ENCODE measurements around the gene TTC7B.

Gene TTC7B

DNA sequence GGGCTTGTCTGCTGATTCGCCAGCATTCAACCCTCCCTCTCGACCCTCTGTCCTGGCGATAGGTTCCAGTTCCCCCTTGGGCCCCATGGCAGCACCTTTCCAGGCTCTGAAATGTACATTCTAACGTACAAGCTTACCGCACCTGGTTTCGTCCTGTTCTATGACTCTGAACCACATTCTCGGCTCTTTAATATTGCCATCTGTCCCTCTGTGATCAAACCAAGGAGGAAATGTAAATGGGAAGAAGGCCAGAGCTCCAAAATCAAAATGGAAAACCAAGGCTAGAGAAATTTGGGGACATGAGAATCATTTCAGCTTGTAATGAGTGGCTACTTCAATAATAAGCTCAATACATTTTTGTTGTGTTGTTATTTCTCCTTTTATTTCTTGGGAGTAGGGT, 117.2 kb downstream of the TTC7B start:
- peak; percentile 49 to 62 for DNase-seq

DNA sequence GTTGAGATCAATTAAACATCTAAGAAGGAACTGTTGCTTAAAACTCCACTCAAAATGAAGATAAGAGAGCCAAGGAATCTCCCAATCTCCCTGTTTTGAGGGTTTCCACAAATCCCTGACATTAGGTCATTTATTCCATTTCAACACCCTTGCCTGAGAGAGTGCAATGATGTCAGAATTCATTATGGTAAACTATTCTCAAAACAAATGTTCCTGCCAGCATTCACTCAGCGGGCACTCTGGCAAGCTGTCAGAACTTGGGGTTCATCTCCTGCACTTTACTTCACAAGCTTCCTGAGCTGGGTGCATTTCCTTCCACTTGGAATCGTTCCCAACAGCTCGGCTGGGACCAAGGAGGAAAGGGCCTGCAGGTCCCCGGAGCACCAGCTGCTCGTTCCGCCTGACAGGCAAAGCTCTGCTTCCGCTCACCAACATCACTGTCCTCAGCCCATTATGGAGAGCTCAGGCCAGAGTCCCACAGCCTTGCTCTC, 117.8 kb downstream of the TTC7B start:
- DNase-seq: peak; percentile 99 to 100

DNA sequence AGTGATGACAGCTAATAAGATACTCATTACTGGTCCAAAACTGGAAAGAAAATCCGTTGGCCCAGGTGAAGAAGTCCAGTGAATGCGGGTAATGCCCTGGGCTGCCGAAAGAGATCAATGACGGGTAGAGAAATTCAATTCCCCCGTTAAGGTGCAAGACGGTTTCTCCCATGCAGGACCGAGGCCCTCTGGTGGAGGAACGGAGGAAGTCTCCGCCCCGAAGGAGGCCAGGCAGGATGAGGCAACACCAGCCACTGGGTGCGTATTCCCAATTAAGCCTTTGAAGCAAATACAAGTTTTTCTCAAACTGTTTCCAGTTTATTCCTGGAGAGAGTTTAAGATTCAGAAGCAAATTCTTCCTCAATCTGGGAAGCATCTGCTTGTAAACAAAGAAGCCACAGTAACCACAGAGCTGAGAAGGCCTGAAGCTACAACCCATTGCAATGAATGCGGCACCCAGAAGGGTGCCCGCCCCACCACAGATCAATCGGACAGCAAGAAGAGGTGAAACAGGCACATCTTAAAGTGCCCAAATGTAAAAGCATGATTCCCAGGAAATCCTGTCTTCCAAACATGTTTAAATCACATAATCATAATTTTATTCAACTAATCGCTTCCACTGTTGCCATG, 118.5 kb downstream of the TTC7B start:
- DNase-seq: peak; percentile 90 to 94

DNA sequence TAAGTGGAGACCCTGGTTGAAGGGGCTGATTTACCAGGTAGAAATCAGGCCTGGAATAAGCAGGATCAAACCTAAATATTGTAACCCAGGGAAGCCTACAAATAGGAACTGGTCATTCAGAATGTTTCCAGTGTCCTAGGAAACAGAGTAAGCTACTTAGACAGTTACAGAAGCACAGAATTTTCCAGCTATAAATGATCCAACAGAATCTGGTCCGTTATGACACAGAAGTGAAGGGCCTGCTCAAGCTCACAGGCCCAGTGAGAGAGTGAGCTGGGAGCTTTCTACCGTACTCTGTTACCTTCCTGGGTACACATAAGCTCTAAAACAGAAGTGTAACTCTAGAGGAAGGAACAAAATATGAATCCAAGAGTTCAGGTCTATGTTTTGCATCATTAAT, 119.1 kb downstream of the TTC7B start:
- DNase-seq: peak in 1 of 2 experiments; percentile 38

DNA sequence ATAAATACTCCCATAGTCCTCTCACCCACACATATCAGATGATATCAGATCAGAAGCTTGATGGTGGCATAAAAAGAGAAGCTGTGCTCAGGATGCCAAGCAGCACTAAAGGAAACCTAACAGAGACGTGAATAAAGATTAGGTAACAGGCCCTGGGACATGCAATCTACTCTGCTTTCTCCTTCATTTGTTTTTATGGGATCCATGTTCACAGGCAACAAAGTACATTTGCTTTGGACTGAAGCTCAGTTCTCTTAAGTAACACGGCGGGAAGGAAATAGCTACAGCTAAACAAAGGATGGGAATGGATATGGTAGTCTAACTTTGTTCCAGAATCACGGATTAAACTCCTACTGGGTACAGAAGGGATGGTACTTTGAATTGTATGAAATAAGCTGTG, 119.5 kb downstream of the TTC7B start:
- DNase-seq: no peak

DNA sequence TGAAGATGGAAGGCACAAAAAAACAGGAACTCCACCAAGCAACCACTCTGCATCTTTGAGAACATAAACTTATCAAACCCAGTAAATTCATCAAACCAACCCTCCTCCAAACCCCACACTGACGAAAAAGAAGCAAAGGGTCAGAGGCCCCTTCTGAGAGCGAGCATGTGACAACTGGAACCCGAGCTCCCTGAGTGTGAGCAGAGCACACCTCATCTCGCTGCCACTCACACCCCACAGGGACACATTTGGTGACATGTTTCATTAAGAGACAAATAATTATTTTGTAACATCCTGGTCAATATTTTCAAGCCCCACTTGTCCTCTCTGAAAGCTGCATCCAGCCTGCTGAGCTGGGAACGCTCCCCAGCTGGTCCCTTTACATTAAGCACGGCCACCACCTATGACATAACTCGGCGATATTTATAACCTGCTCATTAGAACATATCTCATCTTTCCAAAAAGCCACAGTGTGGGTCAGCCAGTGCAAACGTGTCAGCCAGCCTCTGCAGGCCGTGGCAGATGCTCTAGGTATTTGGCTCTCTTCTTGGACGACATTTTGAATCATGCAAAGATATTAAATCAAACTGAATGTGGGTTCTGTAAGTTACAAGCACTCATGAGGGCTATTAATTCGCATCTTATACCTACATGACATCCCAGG, 120.1 kb downstream of the TTC7B start:
- DNase-seq: peak; percentile 35 to 67

DNA sequence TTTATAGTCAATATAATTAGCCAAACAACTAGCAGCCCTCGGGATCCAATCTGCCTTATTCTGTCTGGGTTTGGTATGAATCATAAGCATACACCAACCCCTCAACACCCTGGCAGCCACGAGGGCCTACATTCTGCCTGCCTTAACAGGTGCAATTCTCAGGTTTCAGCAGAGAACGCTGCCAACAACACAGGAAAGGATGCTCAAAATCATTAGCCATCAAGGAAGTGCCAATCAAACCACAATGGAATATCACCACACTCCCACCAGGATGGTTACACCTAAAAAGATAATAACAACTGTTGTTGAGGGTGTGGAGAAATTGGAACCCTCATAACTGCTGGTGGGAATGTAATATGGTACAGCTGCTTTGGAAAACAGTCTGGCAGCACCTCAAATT, 122.8 kb downstream of the TTC7B start:
- DNase-seq: peak; percentile 61 to 94

DNA sequence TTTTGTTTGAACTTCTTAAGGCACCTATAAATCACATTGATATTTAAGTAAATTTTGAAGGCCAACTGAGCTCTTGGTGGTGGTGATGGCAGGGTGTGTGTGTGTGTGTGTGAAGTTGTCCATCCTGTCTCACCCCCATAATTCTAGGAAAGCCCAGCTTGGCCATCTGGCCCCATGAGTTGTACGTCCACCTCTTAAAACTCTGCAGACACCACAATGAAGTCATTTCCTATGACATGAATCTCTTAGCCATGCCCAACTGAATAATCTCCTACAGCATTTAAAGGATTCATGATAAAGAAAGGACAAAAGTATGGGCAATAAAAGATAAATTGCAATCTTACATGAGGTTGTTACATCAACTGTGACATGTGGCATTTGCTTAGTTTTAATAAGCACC, 123.4 kb downstream of the TTC7B start:
- DNase-seq: no peak

DNA sequence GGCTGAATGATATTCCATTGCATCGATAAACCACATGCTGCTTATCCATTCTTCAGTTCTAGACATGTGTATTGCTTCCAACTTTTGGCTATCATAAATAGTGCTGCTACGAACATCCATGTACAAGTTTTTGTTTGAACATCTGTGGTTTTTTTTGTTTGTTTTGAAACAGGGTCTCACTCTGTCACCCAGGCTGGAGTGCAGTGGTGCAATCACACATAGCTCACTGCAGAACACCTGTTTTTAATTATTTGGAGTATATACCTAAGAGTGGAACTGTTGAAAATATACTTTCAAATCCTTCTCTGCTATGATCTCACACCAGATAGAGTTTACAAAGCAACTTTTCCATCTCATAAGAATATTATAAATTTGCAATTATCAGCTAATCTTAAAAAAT, 124.2 kb downstream of the TTC7B start:
- no peak for DNase-seq

DNA sequence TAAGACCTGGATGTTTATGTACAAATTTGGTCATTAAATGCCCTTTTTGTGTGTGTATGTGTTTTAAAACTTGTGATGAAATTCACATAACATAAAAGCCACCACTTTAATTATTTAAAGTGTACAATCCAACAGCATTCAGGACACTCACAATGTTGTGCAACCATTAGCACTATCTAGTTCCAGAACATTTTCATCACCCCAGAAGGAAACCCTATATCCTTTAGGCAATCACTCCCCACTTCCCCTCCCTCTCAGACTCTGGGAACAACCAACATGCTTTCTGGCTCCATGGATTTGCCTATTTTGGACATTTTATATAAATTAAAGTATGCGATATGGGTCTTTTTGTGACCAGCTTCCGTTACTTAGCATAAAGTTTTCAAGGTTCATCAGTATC, 124.6 kb downstream of the TTC7B start:
- no peak for DNase-seq

DNA sequence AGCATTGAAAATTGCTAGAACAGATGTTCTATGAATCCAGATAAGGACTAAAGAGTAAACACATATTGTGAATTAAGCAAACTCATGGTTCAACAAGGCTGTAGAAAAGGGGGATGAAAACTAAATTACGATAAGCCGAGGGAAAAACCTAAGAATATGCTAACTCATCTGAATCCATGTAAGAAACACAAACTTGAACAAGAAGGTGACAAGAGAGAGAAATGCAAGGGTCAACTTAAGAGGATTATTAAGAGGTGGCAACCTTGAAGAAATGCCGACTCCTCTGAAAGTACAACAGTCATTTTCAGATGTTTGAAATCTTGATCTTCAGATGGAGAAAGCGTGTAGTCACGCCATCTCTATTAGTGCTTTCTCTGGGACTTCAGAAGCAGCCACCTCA, 128.6 kb downstream of the TTC7B start:
- no peak for DNase-seq

DNA sequence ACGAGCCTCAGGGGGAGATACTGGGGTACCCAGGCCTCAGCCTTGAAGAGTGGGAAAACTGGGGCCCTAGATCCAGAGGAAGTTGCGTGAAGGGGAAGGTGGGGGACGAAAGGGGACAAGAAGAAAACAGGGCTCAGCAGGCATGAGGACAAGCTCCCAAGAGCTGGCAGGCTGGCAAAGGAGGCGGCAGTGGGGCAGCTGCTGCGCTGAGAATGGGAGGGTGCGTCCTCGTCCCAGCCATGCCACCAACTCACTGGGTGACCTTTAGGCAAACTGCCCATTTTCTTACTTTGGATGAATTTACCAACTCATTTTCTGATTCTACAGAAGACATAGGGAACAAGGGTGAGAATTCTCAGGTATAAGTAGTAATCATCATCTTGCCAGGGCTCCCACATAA, 133.6 kb downstream of the TTC7B start:
- no peak for DNase-seq

DNA sequence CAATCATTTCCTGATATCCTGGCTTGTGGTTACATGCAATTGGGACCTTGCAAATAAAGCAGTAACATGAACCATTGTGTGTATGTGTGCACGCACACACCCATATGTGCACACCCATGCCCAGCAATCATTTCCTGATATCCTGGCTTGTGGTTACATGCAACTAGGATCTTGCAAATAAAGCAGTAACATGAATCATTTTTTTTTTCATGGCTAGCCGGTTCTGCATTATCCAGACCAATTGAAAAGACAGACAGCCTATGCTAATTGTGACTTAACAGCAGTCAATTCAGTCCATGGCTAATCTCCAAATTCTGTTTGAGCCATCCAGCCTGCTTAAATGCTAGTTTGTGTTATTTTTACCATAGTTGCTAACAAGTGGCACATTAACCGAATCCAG, 134.3 kb downstream of the TTC7B start:
- DNase-seq: peak in 1 of 2 experiments; percentile 66

DNA sequence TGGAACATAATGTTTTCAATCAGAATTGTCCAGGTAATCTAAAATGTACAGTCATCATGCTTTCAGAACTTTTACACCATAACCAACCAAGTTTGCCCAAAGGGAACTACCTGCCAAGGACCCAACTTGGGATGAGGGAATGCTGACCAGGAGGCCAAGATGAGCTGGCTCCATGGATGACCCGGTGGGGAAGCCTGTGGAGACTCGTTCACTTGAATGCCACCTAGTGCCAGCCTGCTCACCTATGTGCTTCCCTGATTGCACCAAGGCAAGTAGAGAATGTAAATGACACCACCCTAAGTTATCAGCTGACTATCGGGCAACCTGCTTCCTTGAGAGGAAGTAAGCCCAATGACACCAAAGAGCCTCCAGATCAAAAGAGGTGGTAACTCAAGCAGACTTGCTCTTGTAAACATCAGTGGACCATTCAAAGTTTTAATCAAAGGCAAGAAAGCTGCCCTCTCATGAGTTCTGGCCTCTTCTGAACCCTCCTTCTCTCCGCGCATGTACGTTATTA, 137.3 kb downstream of the TTC7B start:
- no peak for DNase-seq

DNA sequence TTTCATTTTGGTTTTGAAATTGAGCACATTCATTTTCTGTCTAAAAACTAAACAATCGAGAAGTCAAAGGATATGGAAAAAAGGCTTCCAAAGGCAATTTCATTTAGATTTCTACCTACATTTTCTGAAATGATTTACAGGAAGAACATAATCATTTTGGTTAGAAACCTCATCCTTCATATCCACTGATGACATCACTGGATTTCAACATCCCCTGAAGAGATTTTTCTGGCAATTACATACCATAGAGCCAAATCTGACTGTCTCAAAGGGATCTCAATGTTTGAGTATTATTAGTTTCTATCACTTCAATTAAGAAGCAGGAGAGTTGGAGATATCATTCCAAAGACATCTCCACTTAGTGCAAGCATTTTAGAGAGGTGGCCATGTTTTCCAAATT, 137.8 kb downstream of the TTC7B start:
- no peak for DNase-seq

DNA sequence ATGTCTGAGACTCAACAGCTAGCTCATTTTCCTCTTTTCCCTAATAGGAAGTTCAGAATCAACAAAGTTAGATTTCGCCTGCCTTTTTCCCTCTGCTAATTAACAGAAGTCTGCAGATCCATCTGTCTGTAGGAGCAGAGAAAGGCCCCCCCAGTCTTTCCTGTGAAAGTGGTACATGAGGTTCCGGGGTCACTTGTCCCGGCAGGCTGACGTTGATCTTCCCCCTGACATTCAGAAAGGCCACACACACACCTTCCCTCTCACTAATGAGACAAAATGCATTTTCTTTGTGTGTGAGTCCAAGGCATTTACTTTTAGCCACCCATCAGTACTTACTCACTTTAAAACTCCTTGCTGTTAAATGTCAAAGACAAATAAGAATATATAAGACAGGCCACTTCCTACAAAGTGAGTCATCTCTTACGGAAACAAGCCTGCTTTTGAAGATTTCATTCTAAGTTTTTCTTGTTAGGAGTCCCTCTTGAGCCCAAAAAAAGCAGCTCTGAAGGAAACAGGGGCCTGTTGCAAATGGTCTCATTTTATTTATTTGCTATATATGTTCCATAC, 138.7 kb downstream of the TTC7B start:
- DNase-seq: no peak

DNA sequence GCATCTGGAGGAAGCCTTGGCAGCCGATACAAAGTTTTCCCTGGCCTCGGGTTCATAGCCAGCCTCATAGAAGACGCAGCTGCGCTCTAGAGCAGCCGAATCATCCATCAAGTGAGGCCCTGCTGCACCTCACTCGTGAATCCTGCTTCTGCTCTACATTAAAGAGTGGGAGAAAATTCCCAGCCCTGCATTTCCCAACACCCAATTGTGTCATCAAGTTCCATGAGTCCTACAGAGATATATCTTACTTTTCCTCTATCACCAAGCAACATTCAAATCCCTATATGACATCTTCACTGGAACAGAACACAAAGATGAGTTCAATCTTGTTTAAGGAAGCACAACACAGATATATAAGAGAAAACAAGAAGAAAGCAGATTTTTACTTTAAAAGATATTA, 139.3 kb downstream of the TTC7B start:
- no peak for DNase-seq

DNA sequence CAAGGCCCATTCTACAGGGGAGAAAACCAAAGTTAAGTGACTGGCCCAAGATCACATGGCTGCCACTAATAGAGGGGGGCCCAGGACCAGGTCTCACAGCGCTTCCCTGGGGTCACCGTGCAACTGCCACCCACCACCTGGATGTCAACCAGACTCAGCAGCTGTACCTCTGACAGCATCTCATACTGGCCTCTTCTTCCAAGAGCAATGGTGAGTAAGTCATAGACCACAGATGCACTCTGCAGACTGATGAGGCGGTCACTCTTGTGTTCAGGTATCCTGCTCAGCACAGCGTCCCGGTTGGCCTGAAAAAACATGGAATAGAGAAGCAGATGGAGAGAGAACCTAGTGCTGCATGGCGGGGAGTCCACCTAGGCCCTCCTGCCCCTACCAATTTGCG, 139.9 kb downstream of the TTC7B start:
- no peak for DNase-seq

DNA sequence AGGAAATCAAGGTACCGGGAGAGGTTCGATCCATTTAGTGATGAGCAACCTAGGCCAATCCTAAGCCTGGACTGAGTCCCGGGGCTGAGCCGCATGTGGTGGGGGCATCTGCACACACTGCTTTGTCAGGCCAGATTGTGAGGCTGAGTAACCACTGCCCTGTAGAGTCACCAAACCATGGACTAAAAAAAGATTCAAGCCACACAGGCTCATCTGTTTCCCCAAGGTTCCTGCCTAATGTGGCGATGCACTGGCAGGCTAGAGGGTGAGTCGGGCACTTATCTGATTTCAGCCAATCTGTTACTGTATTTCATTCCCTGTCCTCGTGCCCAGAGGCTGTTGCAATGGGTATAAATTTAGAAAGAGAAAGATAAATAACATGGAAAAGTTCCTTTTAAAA, 140.8 kb downstream of the TTC7B start:
- peak; percentile 93 to 97 for DNase-seq

DNA sequence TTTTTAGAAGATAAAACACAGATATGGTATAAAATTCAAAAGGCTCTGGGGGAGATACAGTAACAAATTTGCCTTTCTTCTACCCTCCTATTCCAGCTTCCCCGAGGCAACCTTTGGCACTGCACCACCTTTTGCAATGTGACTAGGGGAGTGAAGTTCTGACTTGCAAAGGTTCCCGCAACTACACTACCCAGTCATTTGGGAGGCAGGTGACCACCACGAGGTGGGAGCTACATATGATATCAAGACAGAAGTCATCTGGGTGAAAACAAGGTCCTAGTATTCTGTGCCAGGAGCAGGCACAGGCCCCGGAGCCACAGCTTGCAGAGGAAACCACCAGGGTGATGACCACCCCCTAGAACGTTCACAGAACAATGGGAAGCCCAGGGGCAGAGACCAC, 141.5 kb downstream of the TTC7B start:
- peak in 1 of 2 experiments; percentile 38 for DNase-seq

DNA sequence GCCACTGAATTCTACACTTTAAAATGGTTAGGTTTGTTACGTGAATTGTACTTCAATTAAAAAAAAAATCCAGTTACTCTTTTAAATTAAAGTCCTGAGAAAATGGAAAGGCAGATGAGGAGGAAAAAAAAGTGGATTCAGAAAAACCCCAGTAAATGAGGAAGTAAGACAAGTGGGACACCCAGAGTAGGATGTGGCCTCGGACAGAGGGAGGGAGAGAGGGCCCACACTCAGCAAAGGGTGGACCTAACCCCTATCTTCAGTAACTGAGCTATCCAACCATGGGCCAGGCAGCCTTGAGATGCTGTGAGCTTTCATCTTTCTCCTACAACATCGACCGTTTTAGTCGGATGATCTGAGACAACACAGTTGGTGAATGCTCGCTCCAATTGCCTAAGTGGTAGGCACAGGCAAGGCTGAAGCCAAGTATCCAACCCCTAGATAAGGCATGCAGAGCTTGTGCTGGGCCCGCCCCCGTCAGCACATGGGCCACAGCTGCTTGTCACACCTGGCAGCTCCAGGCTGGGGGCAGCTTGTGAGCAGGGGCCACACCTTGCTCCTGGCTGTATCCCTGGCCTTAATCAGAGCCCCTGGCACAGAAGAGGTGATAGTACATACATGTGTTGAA, 142.1 kb downstream of the TTC7B start:
- peak; percentile 73 to 89 for DNase-seq

DNA sequence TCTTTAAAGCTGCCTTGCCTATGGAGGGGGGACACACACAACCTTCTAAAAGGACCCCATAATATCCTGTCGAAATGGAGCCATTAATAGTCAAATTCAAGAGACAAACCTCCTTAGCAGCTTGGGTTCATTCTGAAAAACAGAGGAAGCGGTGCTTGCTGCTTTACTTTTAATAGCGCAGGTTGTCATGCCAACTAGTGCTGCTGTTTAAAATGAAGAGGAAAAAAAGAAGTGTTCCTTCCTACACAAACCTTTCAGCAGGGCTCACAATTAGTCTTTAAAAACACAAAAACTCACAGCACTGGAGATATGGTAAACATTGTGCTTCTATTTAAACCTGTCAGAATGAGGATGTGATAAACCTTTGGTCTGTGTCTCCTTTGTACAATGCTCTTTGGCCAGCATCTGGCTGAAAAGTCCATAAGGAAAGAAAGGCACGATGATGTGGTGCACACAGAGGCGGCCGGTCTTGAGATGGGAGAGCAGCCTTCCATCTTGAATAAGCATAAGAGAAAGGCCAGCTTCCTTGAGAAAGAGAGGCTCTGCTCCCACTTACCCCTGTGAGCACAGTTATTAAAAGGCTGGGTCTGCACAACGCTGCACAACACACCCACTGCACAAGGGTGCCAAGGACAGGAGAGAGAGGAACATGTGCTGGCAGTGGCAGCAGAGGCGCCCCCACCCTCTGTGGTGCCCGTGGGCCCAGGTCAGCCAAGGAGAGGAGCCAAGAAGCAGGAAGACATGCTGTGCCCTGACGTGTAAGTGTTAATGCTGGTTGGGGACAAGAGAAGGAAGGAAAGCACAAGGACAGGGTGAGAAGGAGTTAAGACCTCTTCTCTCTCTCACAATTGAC, 144.6 kb downstream of the TTC7B start:
- peak in 1 of 2 experiments; percentile 37 for DNase-seq

DNA sequence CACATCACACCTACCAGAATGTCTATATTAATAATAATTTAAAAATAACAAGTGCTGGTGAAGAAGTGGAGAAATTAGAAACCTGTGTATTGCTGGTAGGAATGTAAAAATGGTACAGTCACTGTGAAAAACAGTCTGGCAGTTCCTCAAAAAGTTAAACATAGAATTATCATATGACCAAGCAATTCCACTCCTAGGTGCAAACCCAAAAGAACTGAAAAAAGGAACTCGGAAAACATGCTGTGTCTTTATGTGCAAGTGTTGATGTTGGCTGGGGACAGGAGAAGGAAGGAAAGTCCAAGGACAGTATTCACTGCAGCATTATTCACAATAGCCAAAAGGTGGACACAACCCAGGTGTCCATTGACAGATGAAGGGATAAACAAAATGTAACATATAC, 146.5 kb downstream of the TTC7B start:
- DNase-seq: no peak

Measured in NCI-H446 (cell line).